ENCODE results near the gene MUC6. TPM values are rescaled to one million over a fixed set of nuclear protein-coding genes. Genes with fewer than 3 reads are reported as not detected.

MUC6 gene
- total and polyA plus RNA-seq, 2 of the 8 experiments (the other 6 are each of a cell fraction or from before 2014, with no cell fraction given), result not detected

- TF ChIP-seq MAX (IDR thresholded peaks at IDR 0.05), result no peak
- TF ChIP-seq EZH2 (IDR thresholded peaks at IDR 0.05; ENCODE audit: low read depth, low read length, severe bottlenecking), result no peak
- TF ChIP-seq ASH2L (IDR thresholded peaks at IDR 0.05; ENCODE audit: low read length), result no peak
- no peak for TF ChIP-seq CHD1 (IDR thresholded peaks at IDR 0.05; ENCODE audit: low read depth, low read length)
These were observed 37.5 kb downstream of the MUC6 start (continued) for GRCh38 chr11:999009-999408.

Data from H1 (cell line).